Measurements from ENCODE around the gene ANXA11.

Gene ANXA11

GRCh38 chr10:80159166-80159873 lies 46.0 kb downstream of the ANXA11 start:
- no peak for DNase-seq (ENCODE audit: extremely low spot score)
- CTCF ChIA-PET: interaction anchor here (1.2 to 2.1 kb wide), 3 partner anchors 9 to 63 kb away, joined by 4 to 10 read pairs (median 6); no protein-coding TSS in a partner anchor
- no peak for TF ChIP-seq CTCF (IDR thresholded peaks at IDR 0.05; ENCODE audit: control extremely low read depth, extremely low read depth, low read depth, missing control alignments)
- POLR2A ChIA-PET: no interaction called here

GRCh38 chr10:80158598-80159127 lies 46.7 kb downstream of the ANXA11 start:
- POLR2A ChIA-PET: no interaction called here
- CTCF ChIA-PET: no interaction called here
- no peak for TF ChIP-seq CTCF (IDR thresholded peaks at IDR 0.05; ENCODE audit: control extremely low read depth, extremely low read depth, low read depth, missing control alignments)
- DNase-seq (ENCODE audit: extremely low spot score): no peak

GRCh38 chr10:80158126-80158525 lies 47.2 kb downstream of the ANXA11 start:
- CTCF ChIA-PET: interaction anchor here (2.3 to 2.4 kb wide), 2 partner anchors 14 to 64 kb away, joined by 6 to 11 read pairs; no protein-coding TSS in a partner anchor
- no peak for TF ChIP-seq CTCF (IDR thresholded peaks at IDR 0.05; ENCODE audit: control extremely low read depth, extremely low read depth, low read depth, missing control alignments)
- POLR2A ChIA-PET: no interaction called here
- no peak for DNase-seq (ENCODE audit: extremely low spot score)

- ChIA-PET CTCF (interaction anchor here (2.3 to 2.4 kb wide), 2 partner anchors 13 to 65 kb away, joined by 6 to 11 read pairs; no protein-coding TSS in a partner anchor), POLR2A (no interaction called here)
- no peak for DNase-seq (ENCODE audit: extremely low spot score)
- TF ChIP-seq CTCF (IDR thresholded peaks at IDR 0.05; ENCODE audit: control extremely low read depth, extremely low read depth, low read depth, missing control alignments): no peak
Measured at GRCh38 chr10:80157561-80157960, 47.8 kb downstream of the ANXA11 start.

GRCh38 chr10:80156216-80156615 lies 49.1 kb downstream of the ANXA11 start:
- CTCF ChIA-PET: interaction anchor here (2.3 to 2.4 kb wide), 2 partner anchors 12 to 66 kb away, joined by 6 to 11 read pairs; no protein-coding TSS in a partner anchor
- POLR2A ChIA-PET: no interaction called here
- DNase-seq (ENCODE audit: extremely low spot score): no peak
- no peak for TF ChIP-seq CTCF (IDR thresholded peaks at IDR 0.05; ENCODE audit: control extremely low read depth, extremely low read depth, low read depth, missing control alignments)

GRCh38 chr10:80155696-80156215 lies 49.6 kb downstream of the ANXA11 start:
- CTCF ChIA-PET: interaction anchor here (0.9 to 2.4 kb wide), 3 partner anchors 12 to 67 kb away, joined by 4 to 11 read pairs (median 6); no protein-coding TSS in a partner anchor
- TF ChIP-seq CTCF (IDR thresholded peaks at IDR 0.05; ENCODE audit: control extremely low read depth, extremely low read depth, low read depth, missing control alignments): no peak
- POLR2A ChIA-PET: no interaction called here
- no peak for DNase-seq (ENCODE audit: extremely low spot score)
